Nephron progenitor cell (in vitro differentiated cells): Measurements from ENCODE around the gene TMPRSS3.
A peak's percentile ranks its signal among the peaks of the same experiment; 100 is the strongest.

Source experiments
- DNase-seq: peaks from one replicate; pipeline ENCODE4 v3.0.0; 2021
- H3K27ac Mint-ChIP-seq: 2 replicates; pipeline ENCODE4 v1.8.0; 2021; ENCODE audit warnings: mild to moderate bottlenecking, moderate library complexity, mixed read lengths
- H3K27me3 Mint-ChIP-seq: 2 replicates; pipeline ENCODE4 v1.8.0; 2021; ENCODE audit warnings: mild to moderate bottlenecking, low read depth, mixed read lengths; ENCODE audit not compliant: poor library complexity
- H3K36me3 Mint-ChIP-seq: 2 replicates; pipeline ENCODE4 v1.8.0; 2021; ENCODE audit warnings: low read depth, mixed read lengths
- H3K4me1 Mint-ChIP-seq: 2 replicates; pipeline ENCODE4 v1.8.0; 2021; ENCODE audit warnings: mixed read lengths
- H3K4me3 Mint-ChIP-seq: 2 replicates; pipeline ENCODE4 v1.8.0; 2021; ENCODE audit warnings: mild to moderate bottlenecking, moderate library complexity, mixed read lengths
- H3K9me3 Mint-ChIP-seq: 2 replicates; pipeline ENCODE4 v1.8.0; 2021; ENCODE audit warnings: mild to moderate bottlenecking, moderate library complexity, mixed read lengths
- TF ChIP-seq, protein P1 (sequence below): fragments of 200-600 bp; sonication (generic); IDR thresholded peaks from 2 replicates; pipeline ENCODE4 v1.5.0; 2021; ENCODE audit warnings: antibody characterized with exemption

The TMPRSS3 gene

DNA sequence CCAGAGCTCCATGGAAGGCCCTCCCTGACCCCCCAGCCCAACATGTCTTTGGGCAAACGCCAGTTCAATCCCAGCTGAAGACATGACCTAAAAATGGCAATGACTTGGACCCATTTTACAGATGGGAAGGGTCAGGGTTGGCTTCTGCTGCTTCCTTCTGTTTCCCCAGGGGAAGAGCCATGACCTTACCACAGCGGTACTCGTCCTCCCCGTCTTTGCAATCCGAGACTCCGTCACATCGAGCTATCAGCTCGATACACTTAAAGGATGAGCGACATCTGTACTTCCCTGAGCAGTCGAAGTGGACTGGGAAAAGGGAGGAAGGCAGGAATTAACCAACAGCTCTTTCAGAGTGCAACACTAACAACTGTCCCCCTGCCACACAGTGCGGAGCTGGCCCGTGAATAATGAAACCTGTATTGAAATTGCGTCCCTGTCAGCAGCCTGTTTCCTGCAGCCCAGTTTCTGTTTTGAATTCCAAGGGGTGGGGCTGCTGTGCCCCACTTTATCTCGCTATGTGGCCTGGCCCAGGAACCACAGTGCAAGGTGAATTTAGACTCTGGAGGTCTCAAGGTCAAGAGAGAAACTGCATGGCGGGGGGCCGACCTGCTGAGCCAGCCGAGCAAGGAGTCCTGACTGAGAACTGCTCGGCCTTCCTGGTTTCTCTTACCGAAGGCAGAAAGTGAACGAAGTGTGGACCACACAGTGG is 7.0 kb downstream of the TMPRSS3 start:
- Mint-ChIP-seq H3K9me3 (peaks cover 32% of the 10 kb centered on the region), H3K4me1 (peaks cover 62% of the 10 kb centered on the region), H3K27ac (no peak overlapping the region), H3K27me3 (peaks cover 33% of the 10 kb centered on the region), H3K36me3 (no peaks in the 10 kb centered on the region), H3K4me3 (peak overlapping the region; percentile 21)
- TF ChIP-seq, protein P1, sequence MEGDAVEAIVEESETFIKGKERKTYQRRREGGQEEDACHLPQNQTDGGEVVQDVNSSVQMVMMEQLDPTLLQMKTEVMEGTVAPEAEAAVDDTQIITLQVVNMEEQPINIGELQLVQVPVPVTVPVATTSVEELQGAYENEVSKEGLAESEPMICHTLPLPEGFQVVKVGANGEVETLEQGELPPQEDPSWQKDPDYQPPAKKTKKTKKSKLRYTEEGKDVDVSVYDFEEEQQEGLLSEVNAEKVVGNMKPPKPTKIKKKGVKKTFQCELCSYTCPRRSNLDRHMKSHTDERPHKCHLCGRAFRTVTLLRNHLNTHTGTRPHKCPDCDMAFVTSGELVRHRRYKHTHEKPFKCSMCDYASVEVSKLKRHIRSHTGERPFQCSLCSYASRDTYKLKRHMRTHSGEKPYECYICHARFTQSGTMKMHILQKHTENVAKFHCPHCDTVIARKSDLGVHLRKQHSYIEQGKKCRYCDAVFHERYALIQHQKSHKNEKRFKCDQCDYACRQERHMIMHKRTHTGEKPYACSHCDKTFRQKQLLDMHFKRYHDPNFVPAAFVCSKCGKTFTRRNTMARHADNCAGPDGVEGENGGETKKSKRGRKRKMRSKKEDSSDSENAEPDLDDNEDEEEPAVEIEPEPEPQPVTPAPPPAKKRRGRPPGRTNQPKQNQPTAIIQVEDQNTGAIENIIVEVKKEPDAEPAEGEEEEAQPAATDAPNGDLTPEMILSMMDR: no peak
- DNase-seq: no peak

DNA sequence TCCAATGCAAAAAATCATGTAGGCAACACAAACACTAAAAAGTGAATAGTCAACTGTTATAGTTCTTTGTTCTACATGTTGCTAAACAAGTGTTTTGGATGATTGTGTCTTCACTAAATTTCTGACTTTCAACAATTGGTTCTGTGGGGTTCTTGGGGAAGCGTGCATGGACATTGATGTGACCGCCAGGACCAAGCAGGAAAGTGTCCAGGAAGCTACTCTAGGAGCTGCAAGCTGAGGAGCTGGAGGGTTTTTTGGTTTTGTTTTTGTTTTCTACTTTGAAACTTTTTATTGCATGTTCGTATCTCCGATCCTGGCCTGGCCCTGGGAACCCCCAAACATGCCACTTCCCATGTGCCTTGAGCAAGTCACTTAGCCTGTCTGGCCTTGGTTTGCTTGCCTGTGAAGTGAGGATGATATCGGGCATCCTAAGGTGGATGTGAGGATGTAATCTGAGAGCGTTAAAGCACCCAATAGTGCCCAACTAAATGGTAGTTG is 8.0 kb downstream of the TMPRSS3 start:
- Mint-ChIP-seq H3K4me1 (peaks cover 56% of the 10 kb centered on the region), H3K9me3 (peaks cover 32% of the 10 kb centered on the region), H3K27me3 (peaks cover 31% of the 10 kb centered on the region), H3K4me3 (no peak overlapping the region), H3K36me3 (no peaks in the 10 kb centered on the region), H3K27ac (no peak overlapping the region)
- DNase-seq: no peak
- TF ChIP-seq, protein P1: no peak

DNA sequence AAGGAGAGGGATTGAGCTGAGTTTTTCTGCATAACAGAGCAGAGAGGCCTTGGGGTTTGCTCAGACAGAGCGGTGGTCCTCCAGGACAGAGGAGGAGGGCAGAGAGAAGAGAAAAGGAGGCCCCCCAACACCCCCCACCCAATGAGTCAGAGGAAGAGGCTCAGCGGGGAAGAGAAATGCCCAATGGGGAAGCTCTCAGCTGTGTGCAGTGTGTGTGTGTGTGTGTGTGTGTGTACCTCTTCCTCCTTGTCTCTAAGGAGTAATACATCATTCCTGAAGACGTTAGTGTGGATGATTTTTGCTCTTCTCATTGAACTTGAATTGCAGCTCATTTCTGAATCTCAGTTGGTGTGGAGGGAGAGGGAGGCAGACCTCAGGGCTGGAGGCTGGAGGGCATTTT is 8.7 kb downstream of the TMPRSS3 start:
- H3K36me3 Mint-ChIP-seq: no peaks in the 10 kb centered on the region

DNA sequence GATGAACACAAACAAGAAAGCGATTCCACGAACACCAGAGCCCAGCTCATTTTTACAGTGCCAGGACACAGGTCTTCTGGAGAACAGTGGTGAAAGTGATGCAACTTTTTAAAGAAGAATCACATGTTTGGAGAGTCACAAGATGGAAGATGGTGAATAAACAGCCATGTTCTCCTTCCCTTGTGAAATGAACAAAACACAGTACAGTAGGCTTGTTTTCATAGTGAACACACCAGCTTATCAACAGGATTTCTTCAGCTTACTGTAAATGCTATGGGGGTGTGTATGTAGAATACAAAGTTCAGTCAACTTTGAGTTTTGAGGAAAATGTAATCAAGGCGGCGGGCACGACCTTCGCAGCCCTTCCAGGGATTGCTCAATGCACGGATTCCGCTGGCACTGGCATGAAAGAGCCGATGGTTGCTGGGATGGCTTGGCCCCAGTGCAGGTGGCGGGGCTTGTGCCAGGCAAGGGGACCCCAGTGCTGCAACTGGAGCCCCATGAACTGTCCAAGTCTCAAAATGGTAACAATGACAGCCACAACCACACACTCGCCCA is 9.7 kb downstream of the TMPRSS3 start:
- TF ChIP-seq, protein P1: no peak
- H3K27ac Mint-ChIP-seq: no peak overlapping the region
- H3K36me3 Mint-ChIP-seq: no peaks in the 10 kb centered on the region
- H3K27me3 Mint-ChIP-seq: peaks cover 44% of the 10 kb centered on the region
- peaks cover 45% of the 10 kb centered on the region for H3K9me3 Mint-ChIP-seq
- H3K4me1 Mint-ChIP-seq: peaks cover 50% of the 10 kb centered on the region
- no peak for DNase-seq
- no peak overlapping the region for H3K4me3 Mint-ChIP-seq

More for the DNA sequence above, 8.7 kb downstream of the TMPRSS3 start:
- DNase-seq: no peak
- peaks cover 38% of the 10 kb centered on the region for H3K9me3 Mint-ChIP-seq
- TF ChIP-seq, protein P1: no peak
- H3K27me3 Mint-ChIP-seq: peaks cover 37% of the 10 kb centered on the region
- peaks cover 54% of the 10 kb centered on the region for H3K4me1 Mint-ChIP-seq
- H3K27ac Mint-ChIP-seq: peak overlapping the region; percentile 52
- H3K4me3 Mint-ChIP-seq: no peak overlapping the region

DNA sequence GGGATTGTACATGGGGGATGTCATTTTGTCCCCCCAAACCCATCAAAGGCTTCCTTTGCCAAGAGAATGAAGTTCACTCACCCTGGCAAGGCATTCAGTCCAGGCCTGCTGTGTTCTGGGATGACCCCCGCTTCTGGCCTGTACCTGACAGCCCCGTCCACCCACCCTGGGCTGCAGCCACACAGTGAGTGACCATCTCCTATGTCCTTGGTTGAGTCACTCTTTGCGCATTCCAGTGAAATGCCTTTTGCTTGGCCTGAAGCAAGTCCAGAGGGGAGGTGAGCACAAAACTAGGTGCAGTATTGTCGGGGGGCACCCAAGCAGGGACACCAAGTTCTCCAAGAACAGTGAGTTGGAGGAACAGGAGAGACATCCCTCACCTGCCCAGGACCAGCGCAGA is 10.2 kb downstream of the TMPRSS3 start:
- Mint-ChIP-seq H3K27ac (no peak overlapping the region), H3K36me3 (no peaks in the 10 kb centered on the region), H3K4me1 (peaks cover 45% of the 10 kb centered on the region), H3K9me3 (peaks cover 40% of the 10 kb centered on the region), H3K27me3 (peaks cover 44% of the 10 kb centered on the region), H3K4me3 (no peak overlapping the region)
- no peak for DNase-seq
- TF ChIP-seq, protein P1: no peak
